HG03108 (cell line): ENCODE results near the gene ACYP2.

ENCODE experiments used
- ATAC-seq: cut with Tn5 transposase; IDR thresholded peaks from one replicate; pipeline ENCODE4 v1.9.1; 2021; ENCODE audit warnings: moderate library complexity; ENCODE audit not compliant: unreplicated experiment

Gene ACYP2

DNA sequence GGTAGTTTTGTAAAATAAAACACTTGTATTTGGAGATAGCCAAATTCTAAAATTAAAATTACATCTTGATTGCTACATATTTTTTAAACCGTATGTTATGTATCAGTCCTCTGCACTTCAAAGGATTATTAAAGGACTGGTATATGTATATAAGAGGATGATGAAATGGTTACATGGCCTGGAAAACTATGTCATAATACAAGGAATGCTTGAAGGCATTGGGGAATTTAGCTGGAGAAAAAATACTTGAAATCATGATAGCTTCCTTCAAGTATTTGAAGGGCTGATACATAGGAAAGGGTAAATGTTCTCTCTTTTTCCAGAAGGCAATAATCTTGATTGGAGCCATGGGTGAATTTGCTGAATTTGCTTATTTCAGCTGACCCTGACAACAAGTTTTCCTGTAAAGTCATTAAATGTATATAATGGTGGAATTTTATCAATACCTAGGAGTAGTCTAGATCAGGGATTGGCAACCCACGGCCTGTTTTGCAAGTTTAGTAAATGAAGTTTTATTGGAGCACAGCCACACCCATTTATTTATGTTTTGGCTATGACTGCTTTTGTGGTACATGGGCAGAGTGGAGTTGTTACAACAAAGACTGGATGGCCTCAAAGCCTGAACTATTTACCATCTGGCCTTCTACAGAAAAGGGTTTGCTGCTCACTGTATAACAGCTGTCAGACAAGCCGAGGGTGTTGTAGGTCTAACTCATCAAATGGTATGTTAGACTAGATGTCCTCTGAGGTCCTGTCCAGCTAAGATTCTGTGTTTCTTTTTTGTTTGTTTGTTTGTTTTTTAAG is 34.4 kb downstream of the ACYP2 start:
- ATAC-seq: no peak

DNA sequence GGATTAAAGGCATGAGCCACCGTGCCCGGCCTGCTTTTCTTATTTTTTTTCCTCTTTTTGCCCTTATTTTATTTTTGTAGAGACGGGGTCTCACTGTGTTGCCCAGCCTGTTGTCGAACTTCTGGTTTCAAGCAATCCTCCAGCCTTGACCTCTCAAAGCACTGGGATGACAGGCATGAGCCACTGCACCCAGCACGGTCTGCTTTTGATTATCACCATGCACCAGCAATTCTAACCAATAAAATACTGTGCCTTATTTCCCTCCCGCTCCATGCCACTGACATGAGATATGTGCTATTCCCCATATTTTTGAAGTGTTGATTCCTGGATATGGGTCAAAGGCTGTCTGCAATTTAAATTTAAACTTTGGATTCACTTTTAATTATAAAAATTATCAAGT is 42.9 kb downstream of the ACYP2 start:
- ATAC-seq: no peak

DNA sequence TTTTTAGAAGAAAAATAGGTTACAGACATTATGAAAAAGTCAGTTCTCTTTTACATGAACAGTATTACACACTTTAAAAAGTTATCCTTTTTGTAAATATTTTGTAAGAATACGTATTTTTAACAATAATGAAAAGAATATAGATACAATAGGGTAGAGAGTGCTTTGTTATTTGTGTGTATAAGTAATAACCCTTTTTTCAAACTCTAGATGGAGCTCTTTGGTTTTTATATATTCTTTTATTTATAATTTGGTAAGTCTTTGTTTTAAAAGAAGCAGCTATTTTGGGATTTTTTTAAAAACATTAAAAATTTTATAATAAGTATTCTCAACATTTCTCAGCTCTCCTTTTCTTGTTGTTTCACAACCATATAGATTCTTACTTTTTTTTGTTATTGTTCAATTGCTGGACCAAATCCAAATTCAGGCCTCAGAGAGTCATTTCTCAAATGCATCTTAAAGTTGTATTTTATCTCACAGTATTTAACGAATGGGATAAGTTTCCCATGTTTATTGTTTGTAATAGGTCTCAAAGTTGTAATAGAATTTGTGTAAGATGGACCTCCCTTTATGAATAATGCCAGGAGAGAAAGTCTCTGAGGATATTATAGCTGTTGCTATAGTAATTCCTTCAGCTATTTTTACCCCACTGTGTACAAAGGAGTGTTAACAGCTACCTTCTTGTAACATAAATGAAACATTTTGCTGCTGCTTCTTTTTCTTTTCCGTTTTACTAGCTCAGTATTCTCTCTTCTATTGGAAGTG is 46.4 kb downstream of the ACYP2 start:
- no peak for ATAC-seq

DNA sequence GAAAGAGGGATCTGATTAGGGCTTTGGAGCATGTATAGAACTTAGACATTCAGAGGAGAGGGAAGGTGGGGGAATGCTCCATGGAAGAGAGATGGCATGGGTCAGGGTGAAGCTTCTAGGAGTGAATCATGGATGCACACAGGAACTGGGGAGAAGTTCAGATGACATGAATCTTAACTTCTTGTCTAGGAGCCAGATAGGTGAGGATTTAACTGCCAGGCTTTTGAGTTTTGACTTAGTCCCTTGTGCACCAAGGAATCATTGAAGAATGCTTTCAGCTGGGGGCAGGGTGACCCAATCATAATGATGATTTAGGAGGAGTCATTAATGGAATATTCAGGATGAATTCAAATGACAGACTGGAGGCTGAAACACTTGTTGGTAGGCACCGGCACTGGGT is 48.7 kb downstream of the ACYP2 start:
- ATAC-seq: no peak

DNA sequence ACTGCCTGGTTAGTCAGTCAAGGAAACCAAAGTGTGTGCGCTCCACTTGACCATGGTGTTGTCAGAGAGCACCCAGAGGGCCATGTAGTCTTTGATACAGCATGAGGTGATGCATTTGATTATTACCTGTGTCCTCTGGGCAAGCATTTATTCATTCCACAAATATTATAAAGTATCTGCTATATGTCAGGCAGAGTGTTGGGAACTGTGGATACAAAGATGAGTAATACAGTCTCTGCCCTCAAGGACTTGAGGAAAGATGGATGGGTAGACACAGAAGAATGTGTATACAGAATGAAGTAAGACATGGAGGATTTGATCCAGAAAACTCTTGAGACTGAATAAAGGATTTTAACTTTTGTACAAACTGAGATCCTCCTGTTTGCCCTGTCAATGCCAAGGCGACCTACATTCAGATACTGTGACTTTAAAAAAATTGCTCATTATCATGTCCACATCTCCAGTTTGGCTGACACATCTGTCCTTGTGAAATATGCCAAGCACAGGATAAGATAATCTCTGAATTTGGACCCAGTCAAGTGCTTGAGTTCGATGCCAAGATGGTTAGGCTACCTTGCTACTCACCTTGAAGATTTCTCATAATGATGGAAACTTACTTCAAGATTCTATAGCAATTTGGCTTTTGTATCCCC is 50.8 kb downstream of the ACYP2 start:
- ATAC-seq: no peak

DNA sequence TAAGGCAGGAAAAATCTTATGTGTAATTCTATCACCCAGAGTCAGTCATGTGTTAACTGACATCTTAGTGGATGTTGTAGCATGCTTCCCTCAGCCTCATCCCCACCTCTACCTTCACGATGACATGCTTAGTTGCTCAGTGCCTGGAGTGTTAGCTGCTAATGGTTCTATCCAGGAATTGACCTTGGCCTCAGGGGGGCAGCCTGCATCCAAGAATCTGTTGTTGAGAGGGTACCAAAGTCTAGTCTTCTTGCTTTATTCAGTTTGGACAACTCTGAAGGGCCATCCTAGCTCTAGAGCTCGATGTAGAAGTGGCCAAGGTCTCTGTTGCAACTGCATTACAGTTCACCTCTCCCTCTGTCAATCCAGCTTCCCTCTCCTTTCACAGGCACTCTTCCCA is 61.2 kb downstream of the ACYP2 start:
- ATAC-seq: no peak

DNA sequence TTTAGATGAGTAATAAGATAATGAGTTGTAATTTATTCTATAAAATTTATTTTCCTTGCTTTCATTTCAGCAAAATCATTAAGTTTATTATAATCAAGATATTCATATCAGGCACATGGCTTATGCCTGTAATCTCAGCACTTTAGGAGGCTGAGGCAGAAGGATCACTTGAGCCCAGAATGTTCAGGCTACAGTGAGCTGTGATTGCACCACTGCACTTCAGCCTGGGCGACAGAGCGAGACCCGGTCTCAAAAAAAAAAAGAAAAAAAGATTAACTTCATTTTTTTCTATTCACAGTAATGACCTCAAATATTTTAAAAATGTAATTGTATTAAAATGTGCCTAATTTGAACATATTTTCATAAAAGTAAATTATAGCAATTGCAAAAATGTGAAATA is 67.9 kb downstream of the ACYP2 start:
- no peak for ATAC-seq

DNA sequence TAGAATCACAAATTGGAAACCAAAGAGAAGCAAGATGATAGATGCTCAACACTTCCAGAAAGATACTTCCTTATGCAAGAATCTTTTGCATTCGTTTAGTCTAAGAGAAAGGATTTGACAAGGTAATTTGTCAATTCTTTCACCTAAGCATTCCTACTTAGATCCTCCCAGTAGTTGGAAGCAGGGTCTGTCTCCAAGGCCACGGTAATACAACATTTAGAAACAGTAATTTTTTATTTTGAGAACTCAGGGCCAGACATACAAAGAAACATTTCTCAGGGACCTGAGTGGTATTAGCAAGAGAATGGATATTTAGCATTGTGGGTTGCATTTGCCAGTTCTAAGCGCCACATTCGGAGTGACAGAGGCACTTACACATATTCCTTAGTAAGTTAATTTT is 68.6 kb downstream of the ACYP2 start:
- no peak for ATAC-seq

DNA sequence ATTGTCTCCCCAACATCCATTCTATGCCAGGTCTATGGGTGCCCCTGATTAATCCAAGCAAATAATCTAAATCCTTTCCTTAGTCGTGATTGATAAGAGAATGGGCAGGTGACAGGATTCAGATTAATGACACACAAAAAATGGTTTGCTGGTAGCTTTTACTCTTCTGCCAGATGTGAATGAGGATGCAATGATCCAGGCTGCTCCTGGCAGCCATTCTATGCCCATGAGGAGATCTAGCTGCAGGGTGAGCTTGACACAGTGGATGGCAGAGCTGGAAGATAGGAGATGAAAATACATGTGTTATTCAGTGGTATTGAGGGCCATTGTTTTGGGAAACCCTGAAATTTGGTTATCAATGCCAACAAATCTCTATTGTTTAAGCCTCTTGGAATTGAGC is 69.7 kb downstream of the ACYP2 start:
- no peak for ATAC-seq

DNA sequence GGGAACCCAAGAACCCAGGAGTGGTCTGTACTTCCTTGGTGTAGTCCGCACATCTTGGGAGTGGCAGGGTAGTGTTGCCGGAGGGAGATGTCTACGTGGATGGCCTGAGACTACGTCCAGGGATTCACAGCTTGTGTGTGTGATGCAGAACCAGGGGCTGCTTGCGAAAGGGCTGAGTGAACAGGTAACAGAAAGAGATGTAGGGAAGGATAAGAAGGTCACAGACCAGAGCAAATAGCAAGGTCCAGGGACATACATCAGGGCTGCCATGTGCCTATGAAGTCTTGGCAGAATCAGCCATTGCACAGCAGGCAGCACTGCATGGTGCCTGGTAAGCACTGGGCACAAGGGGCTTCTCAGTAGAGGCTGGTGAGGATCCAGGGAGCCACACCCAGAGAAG is 71.9 kb downstream of the ACYP2 start:
- no peak for ATAC-seq

DNA sequence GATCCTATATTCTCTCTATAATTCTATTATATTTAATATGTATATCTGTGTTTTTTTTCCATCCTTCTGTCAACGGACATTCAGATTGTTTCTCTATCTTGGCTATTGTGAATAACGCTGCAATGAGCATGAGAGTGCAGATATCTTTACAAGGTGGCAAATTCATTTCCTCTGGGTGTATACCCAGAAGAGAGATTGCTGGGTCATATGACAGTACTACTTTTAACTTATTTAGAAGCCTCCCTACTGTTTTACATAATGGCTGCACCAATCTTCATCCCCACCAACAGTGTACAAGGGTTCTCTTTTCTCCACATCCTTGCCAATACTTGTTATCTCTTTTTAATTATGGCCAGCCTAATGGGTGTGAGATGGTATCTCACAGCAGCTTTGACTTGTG is 74.1 kb downstream of the ACYP2 start:
- ATAC-seq: no peak

DNA sequence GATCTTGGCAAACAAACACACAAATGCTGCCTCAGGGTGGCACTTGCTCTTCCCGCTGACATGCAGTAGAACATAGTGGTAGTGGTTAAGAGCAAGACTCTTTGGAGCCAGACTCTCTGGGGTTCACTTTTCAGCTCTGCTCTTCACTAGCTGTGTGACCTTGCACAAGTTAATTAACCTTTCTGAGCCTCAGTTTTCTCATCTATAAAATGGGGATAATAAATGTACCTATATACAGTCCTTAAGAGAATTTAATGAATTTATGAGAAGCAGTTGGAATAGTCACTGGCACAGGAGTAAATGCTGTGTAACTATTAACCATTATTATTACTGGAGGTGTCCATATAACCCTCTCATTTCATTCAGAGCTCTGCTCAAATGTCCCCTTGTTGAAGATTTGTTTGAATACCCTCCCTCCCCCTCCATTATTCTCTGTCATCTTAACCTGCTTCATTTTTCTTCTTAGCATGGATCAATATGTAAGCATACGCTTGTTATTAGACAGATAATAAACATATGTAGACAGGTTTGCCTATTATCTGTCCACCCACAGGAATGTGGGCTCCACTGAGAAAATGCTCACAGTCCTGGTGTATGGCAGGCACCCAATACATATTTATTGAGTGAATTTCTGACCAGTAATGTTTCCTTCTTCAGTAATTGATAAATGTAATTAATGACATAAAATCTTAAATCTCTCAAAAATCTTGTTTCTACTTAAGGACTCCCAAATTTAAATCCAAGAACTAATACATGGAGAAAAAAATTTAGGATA is 76.1 kb downstream of the ACYP2 start:
- no peak for ATAC-seq

DNA sequence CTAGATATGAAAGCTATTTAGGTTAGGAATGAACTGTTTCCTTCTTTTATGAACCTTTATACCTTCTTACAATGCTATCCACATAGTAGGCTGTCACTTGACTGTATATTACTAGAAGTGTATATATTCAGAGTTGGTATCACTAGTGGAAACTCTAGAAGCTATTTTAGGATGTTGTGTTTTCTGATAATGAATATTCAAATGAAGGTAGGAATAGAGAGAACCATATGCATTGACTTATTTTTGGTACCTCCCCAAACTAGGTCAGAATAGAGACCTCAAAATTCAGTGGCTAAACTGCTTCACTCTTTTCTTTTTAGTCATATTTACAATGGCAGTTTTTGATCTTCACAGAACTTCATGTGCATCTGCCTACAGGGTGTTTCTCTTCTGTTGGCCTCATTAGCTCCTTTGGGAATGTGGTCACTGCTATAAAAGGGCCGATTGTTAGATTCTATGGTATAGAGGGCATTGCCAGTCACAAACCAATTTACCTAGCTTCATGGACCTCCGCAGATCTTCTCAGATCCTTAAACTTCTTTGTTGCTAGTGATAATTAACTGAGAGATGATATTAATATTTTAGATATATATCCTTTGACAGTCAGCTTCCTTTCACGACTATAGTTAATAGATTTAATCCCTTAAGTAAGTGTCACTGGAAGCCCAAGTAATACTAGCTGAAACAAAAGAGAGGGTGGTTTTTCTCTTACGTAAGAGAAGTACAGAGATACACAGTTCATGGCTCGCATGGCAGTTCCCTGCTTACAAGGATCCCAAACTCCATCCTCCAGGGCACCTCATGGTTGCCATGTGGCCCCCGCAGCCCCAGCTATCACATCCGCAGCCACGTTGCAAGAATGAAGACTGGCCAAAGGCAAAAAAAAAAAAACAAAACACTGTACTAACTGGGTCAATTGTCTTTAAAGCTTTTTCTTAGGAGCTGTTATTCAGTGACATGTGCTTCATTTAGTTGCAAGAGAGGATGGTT is 79.6 kb downstream of the ACYP2 start:
- ATAC-seq: no peak

DNA sequence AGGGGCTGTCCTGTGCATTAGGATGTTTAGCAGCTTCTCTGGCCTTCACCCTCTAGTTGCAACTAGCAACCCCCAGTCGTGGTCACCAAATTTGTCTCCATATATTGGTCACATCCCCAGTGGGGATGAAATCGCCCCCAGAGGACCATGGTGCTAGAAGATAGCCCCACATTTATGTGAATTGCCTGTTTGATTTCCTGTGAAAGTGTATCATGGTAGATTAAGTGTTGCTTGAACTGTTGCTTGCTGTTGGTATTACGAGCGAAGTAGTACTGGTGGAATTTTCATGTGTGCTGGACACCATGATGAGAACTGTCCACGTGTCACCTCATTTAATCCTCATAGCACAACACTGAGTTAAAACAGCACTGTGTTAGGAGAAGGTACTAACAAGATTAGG is 81.2 kb downstream of the ACYP2 start:
- ATAC-seq: no peak

DNA sequence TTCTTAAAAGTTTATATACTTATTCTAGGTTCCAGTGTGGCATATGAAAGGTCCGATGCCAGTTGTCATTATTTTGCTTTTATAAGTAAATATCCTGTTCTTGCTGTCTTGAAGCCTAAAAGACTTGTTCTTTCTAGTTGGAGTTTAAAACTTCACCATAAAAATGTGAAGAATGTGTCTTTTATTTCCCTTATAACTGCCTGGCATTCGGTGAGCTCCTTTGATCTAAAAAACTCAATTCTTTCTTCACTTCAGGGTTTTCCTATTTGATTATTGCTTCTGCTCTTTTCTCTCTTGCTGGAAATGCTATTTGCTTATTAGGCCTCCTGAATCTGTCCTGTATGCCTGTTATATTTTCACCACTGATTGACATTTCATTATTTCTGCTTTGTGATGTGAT is 89.1 kb downstream of the ACYP2 start:
- ATAC-seq: no peak

DNA sequence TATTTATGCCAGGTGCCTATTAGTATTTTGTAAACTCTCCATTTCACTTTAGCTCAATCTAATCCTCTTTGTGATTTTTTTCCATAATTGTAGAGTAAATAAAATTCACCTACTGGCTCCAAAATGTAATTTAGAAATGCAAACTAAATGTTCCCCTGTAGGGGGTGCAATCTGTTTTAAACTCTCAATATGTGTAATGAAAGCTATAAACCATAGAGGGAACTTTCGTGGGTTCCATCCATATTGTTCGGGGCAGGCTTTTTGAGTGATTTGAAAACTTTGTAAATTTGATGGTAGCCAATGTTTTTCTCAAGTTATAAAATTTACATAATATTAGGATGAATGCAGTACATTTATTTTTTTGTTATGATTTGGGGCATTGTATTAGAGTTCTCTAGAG is 91.2 kb downstream of the ACYP2 start:
- no peak for ATAC-seq

DNA sequence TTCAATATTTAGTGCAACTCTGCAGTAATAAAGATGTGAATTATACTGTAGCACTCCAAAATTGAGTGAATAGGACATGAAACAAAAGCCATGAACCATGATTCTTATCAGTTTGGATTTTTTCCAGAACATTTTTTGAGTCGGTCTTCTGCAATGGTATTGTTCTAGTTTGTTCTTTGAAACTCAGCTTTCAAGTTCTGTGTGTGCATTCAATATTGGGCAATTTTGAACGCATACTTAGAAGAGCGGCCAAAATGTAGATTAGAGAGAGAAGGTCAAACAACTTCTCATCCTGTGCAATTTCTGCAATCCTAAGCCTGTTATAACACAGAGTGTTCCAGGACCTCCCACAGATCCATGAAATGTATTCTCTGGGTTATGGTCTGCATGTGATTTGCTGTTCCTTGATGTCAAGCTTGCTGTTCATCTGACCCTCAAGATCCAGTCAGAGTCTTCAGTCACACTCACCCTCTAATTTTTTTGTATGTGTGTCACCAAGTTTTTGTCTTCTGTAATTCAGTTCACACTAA is 92.3 kb downstream of the ACYP2 start:
- ATAC-seq: no peak

DNA sequence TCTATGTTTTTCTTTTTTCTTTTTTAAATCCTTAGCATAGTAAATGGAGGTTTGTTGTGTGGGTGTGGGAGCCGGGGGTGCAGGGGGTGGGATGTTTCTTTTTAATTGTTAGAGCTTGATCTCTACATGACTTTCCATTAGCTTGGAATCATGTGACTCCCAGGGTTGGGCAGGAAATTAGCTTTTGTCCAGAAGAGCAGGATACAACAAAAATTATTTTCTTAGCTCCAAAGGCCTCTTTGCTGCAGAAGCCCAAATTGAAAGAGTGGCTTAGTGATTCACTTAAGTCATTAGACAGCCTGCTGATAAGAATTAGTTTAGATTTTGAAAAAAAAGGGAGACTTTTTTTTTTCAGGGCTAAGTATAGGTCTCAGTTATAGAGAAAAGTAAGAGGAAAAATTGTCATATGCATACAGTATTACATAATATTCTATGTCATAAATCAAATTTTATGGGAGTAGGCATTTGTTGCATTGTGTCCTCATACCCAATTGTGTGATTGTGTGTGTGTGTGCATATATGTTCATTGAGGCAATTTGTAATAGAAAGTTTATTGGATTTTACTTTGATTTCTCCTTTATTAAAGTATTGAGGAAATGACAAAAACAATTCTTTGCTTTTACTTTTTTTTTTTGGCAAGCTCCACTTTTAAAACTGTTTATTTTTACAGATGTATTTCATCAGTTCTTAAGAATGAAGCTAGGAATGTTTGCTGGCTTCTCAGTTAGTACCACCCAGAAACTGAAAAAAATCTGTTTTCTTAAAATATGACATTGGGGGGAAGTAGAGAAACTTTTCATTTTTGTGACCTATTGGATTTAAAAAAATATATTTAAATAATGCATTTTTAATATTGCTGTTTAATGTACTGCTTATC is 93.2 kb downstream of the ACYP2 start:
- ATAC-seq: no peak

DNA sequence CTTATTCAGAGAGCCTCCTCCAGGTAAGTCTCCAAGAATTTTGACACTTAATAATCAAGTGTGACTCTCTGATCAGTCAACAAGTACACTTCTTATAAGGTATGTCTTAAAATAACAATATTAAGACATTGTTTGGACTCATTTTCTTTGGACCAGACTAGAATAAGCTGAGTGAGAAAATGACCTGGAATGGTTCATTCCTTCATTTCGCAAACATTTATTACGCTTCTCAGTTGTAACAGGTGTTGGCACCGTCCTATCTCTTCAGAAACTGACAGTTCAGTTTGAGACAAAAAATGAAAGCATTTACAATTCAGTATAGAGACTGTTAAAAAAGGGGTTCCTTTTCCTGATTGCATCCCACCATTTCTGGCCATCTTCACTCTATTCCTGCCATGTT is 94.0 kb downstream of the ACYP2 start:
- ATAC-seq: no peak
